NCI-H1105 treated with DMSO at 0.1 percent for 48 hours (cell line): ENCODE results near the gene DAB2IP.
A peak's percentile ranks its signal among the peaks of the same experiment; 100 is the strongest.

Experiments used
- DNase-seq: peaks from one replicate; lab custom pipeline; 2025; lab: John Stamatoyannopoulos, UW

DAB2IP gene

DNA sequence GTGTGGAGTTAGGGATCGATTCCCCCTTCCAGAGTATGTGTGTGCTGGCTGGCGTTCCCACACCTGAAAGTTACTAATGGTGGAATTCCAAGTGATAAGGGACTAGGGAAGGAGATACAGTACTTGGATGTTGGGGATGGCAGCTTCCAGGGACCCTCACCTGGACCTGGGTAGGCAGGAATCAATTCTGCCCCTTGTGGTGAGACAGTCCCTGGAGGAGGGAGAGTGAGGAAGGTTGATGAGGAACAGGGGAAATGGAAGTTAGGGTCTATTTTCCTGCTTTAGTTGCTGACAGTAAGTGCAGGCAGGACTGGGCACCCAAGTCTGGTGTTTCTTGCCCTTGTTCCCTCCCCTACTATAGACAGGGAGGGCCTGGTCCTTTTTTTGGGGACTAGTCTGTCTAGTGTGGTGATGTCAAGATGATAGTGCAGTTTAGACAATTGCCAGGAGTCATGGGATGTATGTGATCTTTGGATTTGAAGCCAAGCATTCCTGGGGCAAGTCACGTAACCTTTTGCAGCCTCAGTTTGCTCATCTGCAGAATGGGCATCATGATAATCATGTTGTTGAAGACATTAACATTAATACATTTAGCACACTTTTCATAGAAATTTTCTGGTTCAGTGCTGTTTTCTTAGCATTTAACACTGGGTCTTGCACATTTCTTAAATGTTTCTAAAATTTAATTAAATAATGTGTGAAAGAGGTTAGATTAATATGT is 51.7 kb downstream of the DAB2IP start:
- no peak for DNase-seq

DNA sequence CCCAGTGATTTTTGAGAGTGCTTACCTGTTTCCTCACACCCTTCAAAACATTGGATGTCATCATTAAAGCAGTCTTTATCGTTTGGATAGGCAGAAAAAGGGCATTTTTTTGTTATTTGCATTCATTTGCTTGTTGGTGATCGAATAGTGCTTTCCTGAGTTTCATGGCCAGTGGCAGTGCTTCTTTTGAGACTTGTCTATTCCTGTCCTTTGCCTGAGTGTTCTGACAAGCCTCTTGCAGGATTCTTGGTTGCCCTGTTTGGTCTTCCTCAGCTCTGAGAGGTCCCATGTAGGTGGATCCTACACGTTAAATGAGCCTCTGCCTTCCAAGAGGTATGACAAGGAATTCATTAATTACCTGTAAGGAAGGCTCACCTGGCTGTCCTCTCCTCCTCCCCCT is 52.8 kb downstream of the DAB2IP start:
- DNase-seq = no peak

DNA sequence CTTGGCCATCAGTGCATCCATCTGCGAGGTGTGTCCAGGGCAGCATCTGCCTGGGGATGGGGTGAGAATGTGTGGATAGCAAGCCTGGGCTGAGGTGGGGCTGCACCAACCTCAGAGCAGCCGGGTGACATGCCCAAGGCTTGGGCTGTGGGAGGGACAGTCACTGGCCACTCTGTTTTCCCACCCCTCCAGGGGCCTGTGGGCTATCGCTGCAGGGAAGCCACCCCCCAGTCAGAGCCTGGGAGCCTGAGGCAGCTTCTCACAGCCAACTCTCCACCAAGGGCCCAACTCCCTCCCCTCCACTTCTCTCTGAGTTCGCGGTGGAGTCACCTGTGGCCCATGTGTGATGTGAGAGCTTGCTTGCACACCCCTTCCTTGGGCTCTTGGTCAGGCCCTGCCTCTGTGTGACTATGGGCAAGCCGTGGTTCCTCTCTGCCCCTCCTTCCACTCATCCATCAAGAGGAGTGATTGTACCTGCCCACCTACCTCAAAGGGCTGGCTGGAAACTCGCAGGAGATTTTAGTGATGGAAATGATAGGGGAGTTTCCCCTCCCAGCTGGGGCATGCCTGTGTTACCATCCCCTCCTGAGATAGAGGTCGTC is 54.8 kb downstream of the DAB2IP start:
- DNase-seq = no peak

DNA sequence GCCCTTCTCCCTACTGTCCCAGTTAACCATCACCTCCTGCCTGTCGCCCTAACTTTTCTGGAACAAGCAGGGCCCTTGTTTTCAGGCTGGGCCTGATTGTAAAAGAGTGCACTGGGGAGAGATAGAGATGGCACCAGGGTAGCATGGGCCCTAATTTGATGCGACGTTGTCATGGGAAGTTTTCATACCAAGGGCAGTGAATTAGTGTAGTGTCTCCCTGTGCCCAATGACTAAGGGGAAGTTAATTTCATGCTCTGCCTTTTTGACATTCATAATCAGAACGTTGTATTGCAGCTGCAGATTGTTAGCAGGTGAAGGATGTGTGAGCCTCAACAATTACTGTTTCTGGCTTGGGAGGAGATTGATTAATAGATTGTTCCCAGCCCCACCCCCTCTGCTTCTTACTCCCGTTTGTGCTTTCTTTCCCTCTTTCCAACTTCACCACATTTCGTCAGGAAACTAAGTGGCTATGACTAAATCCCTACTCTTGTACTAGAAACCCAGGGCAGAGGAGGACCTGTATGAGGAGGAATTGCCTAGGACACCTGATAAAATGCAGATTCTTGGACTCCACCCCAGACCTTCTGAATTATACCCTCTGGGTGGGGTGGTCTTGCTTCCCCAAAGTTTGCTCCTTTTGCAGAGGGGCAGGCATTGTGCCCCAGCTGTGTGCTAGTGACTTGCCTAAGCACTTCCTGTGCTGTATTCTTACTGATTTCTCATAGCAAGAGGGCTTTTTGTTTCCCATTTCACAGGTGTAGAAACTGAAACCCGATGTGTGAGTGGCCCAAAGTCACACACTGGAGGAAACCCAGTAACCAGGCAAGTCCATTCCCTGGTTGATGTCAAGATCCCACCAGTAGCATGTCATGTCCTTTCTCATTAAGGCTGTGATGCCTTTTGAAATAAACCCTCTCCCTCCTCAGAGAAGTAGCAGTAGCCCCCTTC is 56.3 kb downstream of the DAB2IP start:
- no peak for DNase-seq

DNA sequence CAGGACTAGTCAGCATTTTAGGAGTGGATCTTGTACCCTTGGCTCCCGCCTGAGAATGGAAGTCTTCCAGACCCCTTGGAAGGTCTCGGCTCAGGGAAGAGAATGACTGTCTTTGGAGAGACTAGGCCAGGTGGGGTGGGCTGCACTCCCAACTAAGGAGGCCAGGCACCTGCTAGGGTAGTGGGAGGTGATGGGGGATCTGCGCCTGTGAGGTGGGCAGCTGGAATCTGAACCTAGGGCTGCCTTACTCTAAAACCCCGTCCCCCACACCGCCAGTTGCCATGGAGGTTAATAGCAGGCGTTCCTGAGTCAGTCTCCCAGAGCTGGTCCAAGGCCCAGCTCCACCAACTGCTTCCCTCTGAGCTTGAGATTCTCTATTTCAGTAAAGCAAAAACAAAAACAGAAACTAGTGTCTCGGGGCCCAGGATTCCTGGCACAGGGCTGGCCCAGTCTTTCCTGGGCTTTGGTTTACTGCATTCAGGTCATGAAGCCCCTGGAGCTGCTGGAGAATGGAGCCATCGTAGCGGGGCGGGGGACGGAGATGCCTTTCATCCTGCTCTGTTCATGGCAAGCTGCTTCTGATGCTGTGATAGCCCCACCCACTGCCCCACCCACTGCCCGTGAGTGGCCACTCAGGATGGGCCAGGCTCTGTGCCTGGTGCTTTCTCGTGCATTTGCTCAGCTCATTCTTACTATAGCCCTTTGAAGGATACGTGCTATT is 57.5 kb downstream of the DAB2IP start:
- no peak for DNase-seq

DNA sequence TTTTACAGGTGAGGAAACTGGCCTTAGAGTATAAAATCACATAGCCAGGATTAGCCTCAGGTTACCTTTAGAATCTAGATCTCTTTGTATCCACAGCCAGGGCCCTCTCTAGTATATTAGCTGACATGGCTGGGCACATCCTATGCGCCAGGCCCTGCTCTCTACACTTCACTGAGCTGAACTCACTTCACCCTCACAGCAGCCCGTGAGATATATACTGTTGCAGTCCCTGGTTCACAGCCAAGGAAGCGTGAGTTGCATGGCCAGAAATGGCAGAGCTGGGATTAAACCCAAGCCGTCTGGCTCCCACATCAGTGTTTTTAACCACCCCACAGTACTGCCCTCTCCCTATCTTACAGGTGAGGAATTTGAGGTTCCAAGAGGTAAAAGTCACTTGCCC is 58.4 kb downstream of the DAB2IP start:
- no peak for DNase-seq

DNA sequence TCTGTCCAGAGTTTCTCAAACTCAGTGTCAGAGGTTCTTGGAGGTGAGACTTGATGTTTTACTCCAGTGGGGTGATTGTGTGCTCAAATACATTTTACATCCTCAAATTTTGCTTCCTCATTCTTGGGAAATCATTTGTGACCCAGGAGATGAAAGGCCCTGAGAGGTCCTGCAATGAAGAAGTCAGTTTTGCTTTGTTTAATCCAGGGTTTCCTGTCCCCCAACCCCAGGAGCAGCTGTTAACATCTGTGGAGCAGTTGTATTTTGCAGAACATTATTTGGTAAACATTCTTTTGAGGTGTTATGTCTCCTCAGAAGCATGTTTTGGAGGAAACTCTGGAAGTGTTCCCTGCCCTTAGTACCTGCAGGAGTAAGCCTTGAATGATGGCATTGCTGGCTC is 59.8 kb downstream of the DAB2IP start:
- DNase-seq = no peak

DNA sequence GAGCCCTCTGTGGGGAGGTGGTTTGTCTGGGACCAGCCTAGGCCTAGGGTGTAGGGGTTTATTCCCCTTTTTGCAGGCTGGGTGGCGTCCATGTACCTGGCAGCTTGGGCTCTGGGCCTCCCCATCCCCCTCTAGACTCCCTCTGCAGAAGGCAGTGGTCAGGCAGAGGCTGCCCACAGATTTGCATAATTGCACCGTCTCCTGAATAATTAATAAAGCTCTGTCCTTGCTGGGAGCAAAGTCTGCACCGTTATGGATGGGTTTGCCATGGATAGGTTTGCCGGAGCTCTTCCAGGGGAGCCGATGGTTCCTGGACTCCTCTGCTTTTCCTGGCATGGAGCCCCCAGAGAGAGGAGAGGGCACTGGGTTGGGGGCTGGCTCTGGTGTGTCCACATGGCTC is 60.4 kb downstream of the DAB2IP start:
- no peak for DNase-seq

DNA sequence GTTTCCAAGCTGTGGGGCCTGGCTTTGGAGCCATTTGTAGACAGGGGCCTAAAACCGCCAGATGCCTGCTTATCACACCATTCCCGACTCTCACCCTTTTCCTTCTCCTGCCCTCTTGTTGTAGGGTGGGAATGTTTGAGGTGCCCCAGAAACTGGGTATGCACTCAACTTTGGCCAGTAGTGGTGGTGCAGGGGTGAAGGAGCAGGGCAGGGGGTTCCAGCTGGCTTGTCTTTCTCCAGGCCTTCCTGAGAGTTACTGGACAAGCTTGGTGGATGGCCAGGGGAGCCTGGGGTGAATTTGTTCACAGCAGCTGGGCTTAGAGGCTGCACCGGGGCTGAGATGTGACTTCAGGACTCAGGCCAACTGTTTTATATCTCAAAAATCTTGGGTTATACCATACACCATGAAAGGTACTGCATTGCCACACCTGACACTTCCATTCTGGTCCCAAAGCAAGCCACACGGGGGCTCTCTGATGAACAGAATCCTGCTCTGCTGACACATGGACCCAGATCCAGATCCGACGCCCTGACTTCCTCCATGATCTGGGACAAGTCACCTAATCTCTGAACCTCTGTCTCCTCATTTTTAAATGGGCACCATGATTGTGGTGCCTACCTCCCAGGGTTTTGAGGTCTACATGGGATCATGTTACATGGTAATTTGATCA is 62.1 kb downstream of the DAB2IP start:
- no peak for DNase-seq

DNA sequence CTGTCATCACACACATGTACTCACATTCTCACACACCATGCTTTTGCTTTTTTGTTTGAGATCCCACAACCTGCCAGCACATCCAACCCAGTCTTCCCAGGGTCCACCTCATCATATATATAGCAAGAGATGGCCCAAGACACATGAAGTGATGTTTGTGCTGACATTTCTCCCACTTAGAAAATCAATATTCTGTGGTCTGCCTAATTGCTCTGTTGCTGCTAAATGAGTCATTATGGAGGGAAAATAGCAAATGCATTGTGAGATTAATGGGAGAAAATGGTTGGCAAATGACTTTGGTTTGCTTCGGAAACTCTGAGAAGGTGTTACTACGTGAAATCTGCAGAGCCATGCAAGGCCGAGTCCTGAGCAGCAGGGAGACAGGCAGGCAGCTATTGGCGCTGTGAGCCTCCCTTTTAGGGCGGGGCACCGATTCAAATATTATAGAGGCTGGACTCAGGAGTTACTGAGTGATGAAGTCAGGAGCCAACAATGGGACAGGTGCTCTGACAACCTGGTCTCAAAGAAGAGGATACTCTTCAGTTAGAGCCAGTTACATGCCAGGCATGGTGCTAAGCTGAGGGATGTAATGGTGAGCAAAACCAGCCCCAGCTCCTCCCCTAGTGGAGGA is 62.8 kb downstream of the DAB2IP start:
- DNase-seq = peak; percentile 10

DNA sequence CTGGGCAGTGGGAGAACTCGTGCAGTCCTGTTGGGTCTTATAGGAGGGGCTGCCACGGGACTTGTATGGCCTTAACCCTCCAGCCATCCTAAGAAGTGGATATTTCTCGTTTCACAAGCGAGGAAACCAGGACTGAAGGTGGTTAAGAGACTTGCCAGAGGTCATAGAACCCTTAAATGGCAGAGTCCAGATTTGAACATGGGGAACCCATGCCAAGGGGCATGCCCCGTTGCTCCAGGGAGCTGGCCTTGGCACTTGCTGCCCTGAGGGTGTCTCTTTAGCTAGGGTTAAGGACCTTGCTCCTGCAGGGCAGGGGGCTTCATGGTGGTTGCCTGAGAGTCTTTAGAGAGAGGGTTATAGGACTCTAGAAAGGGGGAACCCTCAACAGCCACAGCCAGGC is 63.4 kb downstream of the DAB2IP start:
- DNase-seq = no peak

DNA sequence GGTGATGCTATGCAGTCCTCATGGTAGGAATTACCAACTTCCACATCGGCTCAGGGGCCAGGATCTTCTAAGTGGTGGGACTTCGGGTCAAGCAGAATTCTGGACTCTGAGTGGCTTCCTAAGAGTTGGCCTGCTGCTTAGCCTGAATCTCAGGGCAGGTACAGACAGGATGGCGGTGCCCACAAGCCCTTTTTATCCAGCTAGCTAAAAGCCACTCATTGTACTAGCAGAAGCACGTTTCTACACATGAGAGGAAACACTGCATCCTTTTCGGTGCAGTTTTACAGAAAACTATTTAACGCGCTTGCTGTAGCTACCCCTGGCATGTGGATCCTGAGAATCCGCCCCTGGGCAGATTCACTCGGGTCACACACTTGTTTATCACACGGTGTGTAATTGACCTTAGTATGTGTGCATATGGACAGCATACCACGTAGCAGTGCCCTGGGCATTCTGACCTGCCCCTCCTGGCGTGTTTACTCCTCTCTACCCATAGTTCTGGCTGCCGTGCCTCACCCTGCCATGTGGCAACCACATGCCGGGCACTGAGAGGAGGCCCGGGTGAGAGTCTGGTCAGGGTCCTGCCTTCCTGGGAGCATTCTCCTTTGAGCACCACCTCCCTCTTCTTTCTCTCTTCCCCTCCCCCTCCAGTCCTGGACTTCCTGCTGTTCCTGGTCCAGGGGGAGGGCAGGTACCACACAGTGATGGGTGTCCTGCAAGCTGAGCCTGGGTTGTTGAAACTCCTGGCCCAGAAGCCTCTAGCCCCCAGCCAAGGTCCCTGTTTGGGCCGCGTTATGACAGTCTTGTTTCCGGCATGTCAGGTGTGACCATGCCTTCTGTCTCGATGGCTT is 65.9 kb downstream of the DAB2IP start:
- no peak for DNase-seq

DNA sequence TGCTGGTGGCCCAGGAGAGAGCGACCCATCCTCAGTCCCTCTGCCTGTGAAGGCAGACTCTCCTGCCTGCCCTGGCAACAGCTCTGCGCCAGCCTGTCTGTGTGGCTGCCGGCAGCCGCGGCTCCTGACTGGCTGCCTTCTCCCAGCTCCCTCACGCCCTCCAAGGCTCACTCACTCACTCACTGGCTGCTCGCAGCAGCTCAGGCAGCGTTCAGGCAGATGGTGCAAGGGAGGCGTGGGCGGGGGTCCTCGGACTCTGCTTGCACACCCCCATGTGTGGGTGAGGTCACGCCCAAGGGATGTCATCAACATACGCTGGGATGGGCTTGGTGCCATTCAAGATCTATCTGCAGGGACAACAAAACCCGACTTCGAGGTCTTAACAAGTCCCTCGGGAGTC is 66.7 kb downstream of the DAB2IP start:
- no peak for DNase-seq

DNA sequence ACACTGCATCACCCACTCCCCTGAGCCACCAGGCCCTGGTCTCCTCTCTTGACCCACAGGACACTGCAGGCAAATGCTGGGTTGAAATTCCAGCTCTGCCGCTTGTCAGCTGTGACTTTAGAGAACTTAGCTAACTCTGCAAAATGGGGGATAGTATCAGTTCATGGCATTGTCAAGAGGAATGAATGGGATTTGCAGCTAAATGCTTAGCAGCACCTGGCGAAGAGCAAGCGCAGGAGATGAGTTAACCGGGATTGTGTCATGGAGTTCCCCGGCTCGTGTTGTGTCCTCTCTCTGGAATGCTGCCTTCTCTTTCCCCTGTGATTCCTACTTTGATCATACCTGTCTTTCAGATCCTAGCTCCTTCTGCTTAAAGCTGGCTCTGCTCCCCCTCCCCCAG is 67.1 kb downstream of the DAB2IP start:
- no peak for DNase-seq

DNA sequence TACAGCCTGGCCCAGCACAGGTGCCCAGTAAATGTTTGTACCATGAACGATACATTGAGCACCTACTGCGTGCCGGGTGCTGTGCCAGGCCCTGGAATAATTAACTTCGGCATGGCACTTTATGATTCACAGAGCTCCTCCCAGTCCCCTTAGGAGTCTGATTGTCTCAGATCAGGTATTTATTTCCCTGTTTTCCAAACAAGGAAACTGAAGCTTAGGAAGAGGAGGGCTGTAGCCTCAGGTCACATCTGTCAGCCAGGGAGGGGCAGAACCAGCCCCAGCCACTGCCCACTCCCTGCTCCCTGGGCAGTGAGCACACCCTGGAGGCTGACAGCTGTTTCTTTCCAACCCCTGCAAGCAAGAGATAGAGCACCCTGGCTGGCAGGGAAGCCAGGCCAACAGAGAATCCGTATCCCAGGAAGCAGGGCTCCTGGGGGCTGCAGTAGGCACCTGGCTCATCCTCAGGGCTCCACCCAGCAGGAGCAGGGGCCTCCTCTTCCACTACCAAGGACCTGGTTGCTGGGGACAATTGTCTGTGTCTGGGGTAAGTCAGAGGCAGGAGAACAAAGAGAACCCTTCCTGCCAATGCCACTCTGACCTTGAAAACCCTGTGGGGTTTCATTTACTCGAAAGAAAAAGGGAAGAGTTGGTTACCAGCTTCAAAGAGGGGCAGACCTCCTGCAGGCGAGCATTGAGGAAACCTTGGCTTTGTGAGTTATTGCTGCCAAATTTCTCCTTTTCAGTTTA is 69.0 kb downstream of the DAB2IP start:
- no peak for DNase-seq

DNA sequence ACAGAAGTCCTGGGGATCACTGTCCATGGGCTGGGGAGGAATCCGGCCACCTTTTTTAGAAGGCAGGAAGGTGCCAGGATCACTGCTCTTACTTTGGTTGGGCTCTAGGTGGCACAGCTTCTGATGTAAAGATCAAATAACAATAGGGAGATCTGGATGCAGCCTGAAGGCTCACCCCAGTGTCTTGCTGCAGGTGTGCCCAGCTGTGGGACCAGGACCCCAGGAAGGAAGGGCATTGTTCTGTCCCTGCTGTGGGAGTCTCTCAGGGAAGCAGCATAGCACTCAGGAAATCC is 69.6 kb downstream of the DAB2IP start:
- DNase-seq = no peak

DNA sequence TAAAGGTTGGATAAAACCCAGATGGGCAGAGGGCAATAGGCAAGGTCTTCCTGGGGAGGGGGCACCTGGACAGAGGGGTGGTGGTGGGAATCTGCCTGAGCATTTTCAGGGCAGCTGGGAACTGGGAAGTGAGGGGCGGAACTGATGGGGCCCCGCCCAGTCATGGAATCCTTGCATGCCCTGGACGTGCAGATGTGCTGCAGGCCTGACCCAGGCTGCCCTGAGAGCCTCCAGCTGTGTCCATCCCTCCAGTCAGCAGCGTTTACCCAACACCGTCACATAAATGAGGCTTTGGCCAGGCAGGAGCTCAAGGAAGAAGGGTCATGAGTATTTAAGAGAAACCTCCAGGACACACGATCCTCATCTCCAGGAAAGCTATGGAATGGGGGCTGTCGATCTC is 70.3 kb downstream of the DAB2IP start:
- no peak for DNase-seq

DNA sequence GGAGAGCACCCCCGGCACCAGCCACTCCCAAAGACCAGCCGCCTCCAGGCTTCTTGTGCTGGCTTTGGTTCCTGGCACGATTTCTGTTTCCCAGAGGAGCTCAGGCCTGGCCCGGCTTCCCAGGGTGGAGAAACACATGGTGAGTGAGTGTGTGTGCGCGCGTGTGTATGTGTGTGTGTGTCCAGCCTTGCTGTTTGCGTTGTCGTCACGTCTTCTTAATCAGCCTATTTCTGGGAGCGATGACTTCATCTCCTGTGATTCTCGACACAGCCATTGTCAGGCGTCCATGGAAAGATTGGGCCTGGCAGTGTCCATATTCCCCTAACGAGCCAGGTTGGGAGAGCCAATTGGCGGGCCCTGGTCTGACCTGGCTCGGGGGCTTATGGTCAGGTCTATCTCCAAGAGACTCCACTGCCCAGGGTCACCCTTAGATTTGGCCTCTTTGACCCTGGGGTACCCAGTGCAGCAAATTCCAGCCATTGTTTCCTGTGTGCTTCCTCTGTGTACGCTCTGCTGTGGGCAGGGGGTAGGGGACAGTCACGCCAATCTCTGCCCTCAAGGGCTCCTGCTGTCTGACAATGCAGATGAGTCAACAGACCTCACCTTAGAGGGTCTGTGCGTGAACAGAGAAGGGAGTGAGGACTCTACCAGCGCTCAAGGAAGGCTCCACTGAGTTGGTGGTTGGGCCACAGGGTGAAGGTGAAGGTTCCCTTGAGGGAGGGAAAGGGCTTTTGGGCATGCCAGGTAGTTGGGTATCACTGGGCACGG is 73.8 kb downstream of the DAB2IP start:
- no peak for DNase-seq
